Measurements from ENCODE around the gene PLB1. TPM values are rescaled to one million over a fixed set of nuclear protein-coding genes. Genes with fewer than 3 reads are reported as not detected.
"Not testable (repeated sequence)": the region's sequence is repeated elsewhere in the genome, so short reads cannot be mapped to it uniquely, and the experiment has no call there.

PLB1 gene
- total RNA-seq, 2 experiments from 2014 or later, result 0.74 to 1.1 TPM

DNA sequence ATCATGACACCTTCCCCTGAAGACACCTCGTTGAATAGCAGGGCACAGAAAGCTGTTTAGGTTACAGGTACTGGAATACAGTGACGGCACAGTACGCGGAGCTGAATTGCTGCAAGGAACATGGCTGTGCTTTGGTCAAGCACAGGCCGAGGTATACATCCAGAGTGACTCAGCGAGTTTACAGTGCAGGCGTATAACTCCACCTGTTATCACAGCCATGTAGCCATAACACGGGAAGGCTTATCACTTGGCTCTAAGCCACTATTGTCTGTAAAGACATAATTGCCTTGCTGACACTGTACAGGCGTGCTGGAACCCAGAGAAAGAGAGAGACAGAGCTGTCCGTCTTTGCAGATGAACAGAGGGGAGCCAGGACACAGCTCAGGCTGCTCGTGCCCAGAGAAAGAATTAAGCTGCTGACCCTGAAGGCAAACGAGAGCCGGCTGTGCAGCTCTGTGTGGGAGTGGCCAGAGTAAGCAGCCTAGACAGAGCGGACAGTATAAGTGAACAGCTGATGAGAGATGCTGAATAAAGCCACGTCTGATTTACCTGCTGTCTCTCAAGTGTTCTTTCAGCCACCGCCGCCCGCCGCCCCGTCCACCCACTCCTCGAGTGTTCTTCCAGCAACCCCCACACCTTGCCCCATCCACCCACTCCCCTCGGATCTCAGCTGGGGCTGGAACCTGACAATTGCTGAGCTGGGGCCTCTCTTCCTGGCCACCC lies 168.4 kb downstream of the PLB1 start:
- Mint-ChIP-seq H3K27ac (no peak overlapping the region), H3K36me3 (ENCODE audit: low read depth) (no peaks in the 10 kb centered on the region), H3K4me1 (no peaks in the 10 kb centered on the region), H3K4me3 (no peak overlapping the region), H3K9me3 (no peaks in the 10 kb centered on the region), H3K27me3 (no peaks in the 10 kb centered on the region)
- CTCF ChIA-PET, result interaction anchor here (1.9 to 2.4 kb wide), 2 partner anchors 8 to 13 kb away, joined by 6 to 9 read pairs; no protein-coding TSS in a partner anchor
- no peak for DNase-seq
- POLR2A ChIA-PET, result no interaction called here

DNA sequence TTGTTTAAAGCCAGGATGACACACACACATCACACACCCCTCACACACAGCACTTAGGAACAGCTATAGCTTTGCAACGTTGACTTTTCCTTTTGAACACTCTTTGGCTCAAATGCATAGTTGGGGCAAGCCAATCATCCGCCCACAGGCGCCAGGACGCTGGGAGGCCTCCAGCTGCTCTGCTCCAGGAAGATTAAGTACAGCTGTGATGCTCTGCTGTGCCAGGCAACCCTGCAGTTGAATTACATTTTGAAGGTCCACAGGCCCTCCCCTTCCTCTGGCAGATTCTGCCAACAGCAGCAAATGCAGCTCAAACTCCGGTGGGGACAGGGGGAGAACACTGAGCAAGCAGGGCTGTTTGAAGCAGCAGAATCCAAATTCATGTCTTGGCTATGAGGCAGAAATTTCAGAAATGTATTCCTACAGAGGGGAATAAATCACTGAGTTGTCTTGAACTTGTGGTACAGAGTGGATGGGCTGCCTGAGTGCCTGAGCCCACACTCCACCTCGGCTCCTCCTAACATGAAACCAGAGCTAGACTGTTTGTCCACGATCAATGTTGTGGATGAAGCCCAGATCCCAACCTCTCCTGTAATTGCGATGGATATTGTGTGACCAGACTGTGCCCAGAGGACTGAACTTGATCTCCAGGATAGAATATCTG lies 169.3 kb downstream of the PLB1 start:
- POLR2A ChIA-PET, result no interaction called here
- Mint-ChIP-seq H3K36me3 (ENCODE audit: low read depth) (no peaks in the 10 kb centered on the region), H3K27ac (no peak overlapping the region), H3K4me1 (no peaks in the 10 kb centered on the region), H3K27me3 (no peaks in the 10 kb centered on the region), H3K4me3 (no peak overlapping the region), H3K9me3 (no peaks in the 10 kb centered on the region)
- CTCF ChIA-PET, result interaction anchor here (0.8 kb wide), 1 partner anchor 75 kb away, joined by 3 read pairs; no protein-coding TSS in a partner anchor
- no peak for DNase-seq

DNA sequence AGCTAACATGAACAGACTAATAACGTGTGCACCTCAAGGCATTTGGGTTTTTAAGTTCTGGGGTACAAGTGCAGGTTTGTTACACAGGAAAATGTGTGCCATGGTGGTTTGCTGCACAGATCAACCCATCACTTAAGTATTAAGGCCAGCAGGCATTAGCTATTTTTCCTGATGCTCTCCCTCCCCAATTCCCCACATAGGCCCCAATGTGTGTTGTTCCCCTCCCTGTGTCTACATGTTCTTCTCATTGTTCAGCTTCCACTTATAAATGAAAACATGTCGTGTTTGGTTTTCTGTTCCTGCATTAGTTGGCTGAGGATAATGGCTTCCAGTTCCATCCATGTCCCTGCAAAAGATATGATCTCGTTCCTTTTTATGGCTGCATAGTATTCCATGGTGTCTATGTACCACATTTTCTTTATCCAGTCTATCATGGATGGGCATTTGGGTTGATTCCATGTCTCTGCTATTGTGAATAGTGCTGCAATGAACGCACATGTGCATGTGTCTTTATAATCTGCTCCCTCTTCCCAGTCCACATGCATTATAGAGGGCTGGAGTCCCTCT lies 170.0 kb downstream of the PLB1 start:
- POLR2A ChIA-PET; H3K9me3 Mint-ChIP-seq; H3K36me3 Mint-ChIP-seq (ENCODE audit: low read depth); H3K27ac Mint-ChIP-seq; H3K4me3 Mint-ChIP-seq; H3K4me1 Mint-ChIP-seq; H3K27me3 Mint-ChIP-seq; DNase-seq: not testable (repeated sequence)
- CTCF ChIA-PET, result interaction anchor here (0.8 to 1.8 kb wide), 2 partner anchors 74 to 99 kb away, joined by 3 to 5 read pairs; no protein-coding TSS in a partner anchor

DNA sequence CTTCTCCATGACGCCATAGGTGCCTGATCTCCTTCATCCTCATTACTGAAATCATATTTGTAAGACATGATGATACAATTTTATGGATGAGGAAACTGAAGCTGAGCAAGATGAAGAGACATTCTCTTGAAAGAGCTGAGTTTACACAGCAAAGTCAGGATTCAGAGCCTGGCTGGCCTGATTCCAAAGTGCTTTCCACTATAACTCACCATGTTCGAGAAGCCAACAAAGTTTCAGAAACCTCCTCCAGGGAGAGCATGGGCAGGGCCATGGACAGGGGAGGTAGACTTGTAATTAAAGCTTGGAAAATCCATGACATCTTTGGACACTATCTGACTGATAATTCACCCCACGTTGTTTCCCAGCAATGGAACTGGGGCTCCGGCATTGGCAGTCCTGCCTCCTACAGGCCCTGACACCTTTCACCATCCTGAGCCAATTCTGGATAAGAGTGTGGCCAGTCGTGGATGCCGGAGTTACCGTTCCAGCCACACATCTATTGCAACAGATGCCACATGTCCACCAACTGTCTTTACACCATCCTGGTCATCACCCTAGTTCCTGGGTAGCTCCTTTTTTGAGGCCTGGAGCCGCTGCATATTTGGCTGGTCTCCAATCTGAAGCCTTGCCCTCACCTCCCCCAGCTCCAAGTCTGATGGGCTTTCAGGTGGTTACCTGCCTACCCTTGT lies 170.8 kb downstream of the PLB1 start:
- ChIA-PET CTCF (interaction anchor here (0.7 to 1.8 kb wide), 3 partner anchors 9 to 100 kb away, joined by 3 to 5 read pairs (median 3); no protein-coding TSS in a partner anchor), POLR2A (interaction anchor here (0.6 kb wide), 1 partner anchor 54 kb away, joined by 3 read pairs; no protein-coding TSS in a partner anchor)
- no peaks in the 10 kb centered on the region for H3K36me3 Mint-ChIP-seq (ENCODE audit: low read depth)

DNA sequence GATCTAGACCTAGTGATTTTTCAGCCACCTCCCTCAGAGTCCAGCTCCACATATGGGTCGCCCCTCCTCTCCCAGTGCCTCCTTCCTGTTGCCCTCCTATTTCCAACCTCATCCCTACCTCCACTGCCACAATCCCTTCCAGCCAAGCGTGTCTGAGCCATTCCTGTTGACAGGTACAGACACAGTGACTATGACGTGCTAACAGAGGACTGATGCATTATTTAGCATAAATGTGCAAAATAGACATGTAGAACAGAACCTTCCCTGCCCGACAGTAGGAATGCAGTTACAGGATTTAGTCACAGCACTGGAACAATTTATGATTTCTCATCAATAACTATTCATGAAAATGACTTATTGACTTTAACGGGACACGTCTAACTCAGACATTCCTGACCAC lies 171.4 kb downstream of the PLB1 start:
- H3K9me3 Mint-ChIP-seq, result peaks cover 6% of the 10 kb centered on the region
- H3K4me3 Mint-ChIP-seq, result no peak overlapping the region
- CTCF ChIA-PET, result interaction anchor here (1.1 to 1.8 kb wide), 2 partner anchors 10 to 100 kb away, joined by 3 to 5 read pairs; no protein-coding TSS in a partner anchor
- H3K27me3 Mint-ChIP-seq, result no peaks in the 10 kb centered on the region
- POLR2A ChIA-PET, result no interaction called here
- no peaks in the 10 kb centered on the region for H3K36me3 Mint-ChIP-seq (ENCODE audit: low read depth)
- H3K4me1 Mint-ChIP-seq, result no peaks in the 10 kb centered on the region
- H3K27ac Mint-ChIP-seq, result no peak overlapping the region
- no peak for DNase-seq

More for the DNA sequence above, 170.8 kb downstream of the PLB1 start:
- Mint-ChIP-seq H3K4me3 (no peak overlapping the region), H3K27ac (no peak overlapping the region), H3K4me1 (no peaks in the 10 kb centered on the region), H3K27me3 (no peaks in the 10 kb centered on the region), H3K9me3 (peaks cover 2% of the 10 kb centered on the region)
- DNase-seq, result no peak

DNA sequence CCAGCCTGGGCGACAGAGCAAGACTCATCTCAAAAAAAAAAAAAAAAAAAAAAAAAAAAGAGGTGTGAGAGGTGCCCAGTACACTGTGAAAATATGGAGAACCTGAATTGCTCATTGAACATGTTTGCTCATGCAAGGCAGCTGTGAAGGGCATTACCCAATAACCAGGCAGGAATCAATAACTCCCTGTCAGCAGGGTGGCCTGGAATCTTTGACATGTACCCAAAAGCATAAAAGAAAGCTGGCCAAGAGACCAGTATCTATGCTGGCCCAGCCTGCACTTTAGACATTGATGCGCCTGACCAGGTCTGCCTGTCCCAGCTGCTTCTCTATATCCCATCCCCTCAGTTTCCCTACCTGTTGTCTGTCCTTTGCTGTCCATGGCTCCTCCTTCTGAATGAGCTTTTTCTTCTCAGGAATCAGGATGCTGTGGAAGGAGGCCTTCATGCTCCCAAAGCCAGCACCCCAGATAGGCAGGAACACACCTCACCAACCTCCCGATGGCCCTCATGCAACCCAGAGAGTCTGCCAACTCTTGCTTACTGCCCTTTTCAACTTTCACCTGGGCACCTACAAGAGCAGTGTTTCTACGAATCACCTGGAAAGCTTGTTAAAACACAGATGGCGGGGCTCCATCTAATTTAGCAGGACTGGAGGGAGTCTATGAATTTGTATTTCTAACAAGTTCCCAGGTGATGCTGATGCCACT lies 172.4 kb downstream of the PLB1 start:
- no peaks in the 10 kb centered on the region for H3K27me3 Mint-ChIP-seq
- CTCF ChIA-PET, result interaction anchor here (0.7 kb wide), 1 partner anchor 53 kb away, joined by 3 read pairs; no protein-coding TSS in a partner anchor
- no peak overlapping the region for H3K4me3 Mint-ChIP-seq
- DNase-seq, result no peak
- H3K36me3 Mint-ChIP-seq (ENCODE audit: low read depth), result peaks cover 3% of the 10 kb centered on the region
- no peak overlapping the region for H3K27ac Mint-ChIP-seq
- POLR2A ChIA-PET, result no interaction called here
- H3K9me3 Mint-ChIP-seq, result peaks cover 15% of the 10 kb centered on the region
- H3K4me1 Mint-ChIP-seq, result no peaks in the 10 kb centered on the region

DNA sequence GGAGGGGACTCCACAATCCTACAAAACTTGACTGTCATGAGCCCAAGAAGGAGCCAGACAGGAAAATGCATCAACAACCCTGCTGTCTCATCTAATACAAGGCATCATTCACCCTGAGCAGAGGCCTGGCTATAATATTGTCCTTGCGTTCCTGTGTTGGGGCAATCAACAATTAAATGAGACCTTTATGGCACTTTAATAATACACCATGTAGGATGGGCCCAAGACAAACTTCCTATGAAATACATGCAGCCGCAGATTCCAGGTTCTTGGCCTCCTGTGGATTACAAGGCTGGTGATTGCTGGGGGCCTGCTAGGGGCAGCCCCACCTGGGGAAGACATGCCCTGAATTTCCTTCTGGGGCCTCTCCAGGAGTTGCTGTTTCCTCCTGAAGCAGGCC lies 173.0 kb downstream of the PLB1 start:
- Mint-ChIP-seq H3K4me3 (no peak overlapping the region), H3K9me3 (peaks cover 17% of the 10 kb centered on the region), H3K27ac (no peak overlapping the region), H3K27me3 (no peaks in the 10 kb centered on the region), H3K4me1 (no peaks in the 10 kb centered on the region), H3K36me3 (ENCODE audit: low read depth) (peaks cover 3% of the 10 kb centered on the region)
- ChIA-PET POLR2A (no interaction called here), CTCF (no interaction called here)
- DNase-seq, result no peak

DNA sequence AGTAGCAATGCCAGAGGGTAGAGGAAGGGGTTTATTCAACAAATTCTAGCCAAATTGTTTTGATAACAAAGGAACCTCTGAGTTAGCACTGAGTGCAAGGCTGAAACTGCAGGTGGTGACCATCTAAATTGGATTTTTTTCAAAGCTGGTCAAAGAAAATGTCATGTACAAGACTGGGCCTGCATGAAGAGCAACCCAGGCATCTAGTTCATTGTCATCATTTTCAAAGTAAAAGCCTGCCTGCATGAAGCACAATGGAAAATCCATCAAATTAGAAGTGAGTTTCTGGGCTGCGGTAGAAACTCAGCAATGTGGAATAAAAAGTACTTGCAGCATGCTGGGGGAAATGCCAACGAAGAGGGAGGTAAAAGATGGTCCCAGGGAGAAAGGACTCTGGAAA lies 175.0 kb downstream of the PLB1 start:
- Mint-ChIP-seq H3K27ac (no peak overlapping the region), H3K27me3 (no peaks in the 10 kb centered on the region), H3K4me1 (no peaks in the 10 kb centered on the region), H3K4me3 (no peak overlapping the region), H3K9me3 (peaks cover 19% of the 10 kb centered on the region), H3K36me3 (ENCODE audit: low read depth) (peaks cover 3% of the 10 kb centered on the region)
- no peak for DNase-seq
- POLR2A ChIA-PET, result no interaction called here
- CTCF ChIA-PET, result interaction anchor here (1.0 to 2.5 kb wide), 3 partner anchors 8 to 12 kb away, joined by 4 to 9 read pairs (median 5); no protein-coding TSS in a partner anchor

DNA sequence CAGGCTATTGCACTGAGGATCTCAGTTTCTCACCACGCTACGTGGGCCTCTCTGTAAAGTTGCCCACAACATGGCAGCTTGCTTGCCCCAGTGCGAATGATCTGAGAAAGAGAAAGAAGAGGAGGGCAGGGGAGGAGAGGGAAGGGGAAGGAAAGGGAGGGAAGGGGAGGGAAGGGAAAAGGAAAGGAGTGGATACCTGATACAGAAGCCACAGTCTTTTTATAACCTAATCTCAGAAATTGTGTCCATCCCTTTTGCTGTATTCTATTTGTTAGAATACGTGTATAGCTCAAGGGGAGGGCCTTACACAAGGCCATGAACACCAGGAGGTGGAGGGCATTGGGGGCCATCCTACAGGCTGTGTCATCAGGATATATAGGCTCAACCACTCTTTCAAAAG lies 177.5 kb downstream of the PLB1 start:
- peaks cover 19% of the 10 kb centered on the region for H3K9me3 Mint-ChIP-seq
- peaks cover 3% of the 10 kb centered on the region for H3K36me3 Mint-ChIP-seq (ENCODE audit: low read depth)
- CTCF ChIA-PET, result interaction anchor here (1.0 to 2.5 kb wide), 4 partner anchors 10 to 49 kb away, joined by 3 to 9 read pairs (median 4); no protein-coding TSS in a partner anchor

DNA sequence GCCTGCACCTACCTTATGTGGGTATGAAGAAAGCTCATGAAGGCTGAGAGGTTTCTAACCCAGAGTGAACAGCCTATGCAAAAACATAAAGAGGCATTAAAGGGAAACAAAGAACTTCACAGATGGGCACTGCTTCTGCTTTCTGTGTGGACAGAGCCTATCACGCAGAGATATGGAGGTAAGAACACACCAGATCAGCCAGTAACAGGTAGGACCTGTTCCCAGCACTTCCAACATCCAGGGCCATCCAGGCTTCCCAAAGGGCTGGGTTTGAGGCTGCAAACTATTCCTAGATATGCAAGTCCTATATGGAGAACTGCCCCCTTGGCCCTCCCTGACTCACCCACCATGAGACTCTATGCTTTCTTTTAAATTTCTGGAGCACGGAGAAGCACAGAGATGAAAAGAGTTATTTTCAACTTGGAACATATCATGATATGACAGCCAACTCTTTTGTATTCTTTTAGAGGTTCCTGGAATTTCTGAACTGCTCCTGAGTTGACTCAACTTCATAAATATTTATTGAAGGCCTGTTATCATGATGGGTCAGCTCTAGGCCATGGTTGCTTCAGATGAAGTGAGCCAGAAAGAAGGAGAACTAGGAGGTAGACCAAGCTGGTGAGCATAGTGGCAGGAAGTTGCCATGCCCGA lies 178.3 kb downstream of the PLB1 start:
- CTCF ChIA-PET, result no interaction called here
- peak overlapping the region; percentile 15 for H3K27ac Mint-ChIP-seq
- no peak overlapping the region for H3K4me3 Mint-ChIP-seq

More for the DNA sequence above, 177.5 kb downstream of the PLB1 start:
- H3K4me1 Mint-ChIP-seq, result no peaks in the 10 kb centered on the region
- H3K27me3 Mint-ChIP-seq, result no peaks in the 10 kb centered on the region
- H3K27ac Mint-ChIP-seq, result no peak overlapping the region
- H3K4me3 Mint-ChIP-seq, result no peak overlapping the region
- no peak for DNase-seq
- POLR2A ChIA-PET, result no interaction called here

DNA sequence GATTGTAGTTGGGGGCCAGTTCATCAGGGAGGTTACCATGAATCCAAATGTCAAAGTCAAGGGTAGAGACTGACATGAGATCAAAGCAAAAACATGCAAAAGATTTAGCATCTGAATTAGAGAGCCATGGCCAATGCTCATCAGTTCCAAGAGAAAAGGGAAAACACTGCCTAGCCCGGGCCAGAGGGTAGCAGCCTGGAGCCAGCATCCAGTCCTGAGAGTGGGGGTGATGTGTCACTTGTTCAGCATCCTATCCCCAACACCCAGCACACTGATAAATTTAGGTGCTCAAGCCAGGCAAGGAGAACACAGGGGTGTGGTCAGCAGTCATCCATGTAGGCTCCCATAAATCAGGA lies 178.8 kb downstream of the PLB1 start:
- no peak for DNase-seq
- peak overlapping the region; percentile 15 for H3K27ac Mint-ChIP-seq
- POLR2A ChIA-PET, result no interaction called here
- H3K4me3 Mint-ChIP-seq, result no peak overlapping the region
- CTCF ChIA-PET, result interaction anchor here (0.6 kb wide), 1 partner anchor 112 kb away, joined by 3 read pairs; no protein-coding TSS in a partner anchor
- H3K27me3 Mint-ChIP-seq, result no peaks in the 10 kb centered on the region
- H3K4me1 Mint-ChIP-seq, result no peaks in the 10 kb centered on the region
- peaks cover 3% of the 10 kb centered on the region for H3K36me3 Mint-ChIP-seq (ENCODE audit: low read depth)
- H3K9me3 Mint-ChIP-seq, result peaks cover 19% of the 10 kb centered on the region

More for the DNA sequence above, 178.3 kb downstream of the PLB1 start:
- Mint-ChIP-seq H3K36me3 (ENCODE audit: low read depth) (peaks cover 3% of the 10 kb centered on the region), H3K27me3 (no peaks in the 10 kb centered on the region), H3K4me1 (no peaks in the 10 kb centered on the region), H3K9me3 (peaks cover 19% of the 10 kb centered on the region)
- DNase-seq, result no peak
- POLR2A ChIA-PET, result no interaction called here
